OCI-LY1 (cell line): Measurements from ENCODE around the gene PIBF1.

ENCODE experiments used
- EZH2 ChIP-seq: fragments of 200-600 bp; sonication (generic), shearing (Covaris generic); IDR thresholded peaks from 2 replicates; pipeline ENCODE4 v1.8.0; 2017; ENCODE audit warnings: borderline replicate concordance, mixed run types, mild to moderate bottlenecking, antibody characterized with exemption, low read length, moderate library complexity, mixed read lengths
- TF ChIP-seq, protein P1 (sequence below): fragments of 200-600 bp; sonication (generic), shearing (Covaris generic); IDR thresholded peaks from 2 replicates; pipeline ENCODE4 v1.5.1; 2017; ENCODE audit warnings: mild to moderate bottlenecking, antibody characterized with exemption, low read length, moderate library complexity, mixed read lengths

DNA sequence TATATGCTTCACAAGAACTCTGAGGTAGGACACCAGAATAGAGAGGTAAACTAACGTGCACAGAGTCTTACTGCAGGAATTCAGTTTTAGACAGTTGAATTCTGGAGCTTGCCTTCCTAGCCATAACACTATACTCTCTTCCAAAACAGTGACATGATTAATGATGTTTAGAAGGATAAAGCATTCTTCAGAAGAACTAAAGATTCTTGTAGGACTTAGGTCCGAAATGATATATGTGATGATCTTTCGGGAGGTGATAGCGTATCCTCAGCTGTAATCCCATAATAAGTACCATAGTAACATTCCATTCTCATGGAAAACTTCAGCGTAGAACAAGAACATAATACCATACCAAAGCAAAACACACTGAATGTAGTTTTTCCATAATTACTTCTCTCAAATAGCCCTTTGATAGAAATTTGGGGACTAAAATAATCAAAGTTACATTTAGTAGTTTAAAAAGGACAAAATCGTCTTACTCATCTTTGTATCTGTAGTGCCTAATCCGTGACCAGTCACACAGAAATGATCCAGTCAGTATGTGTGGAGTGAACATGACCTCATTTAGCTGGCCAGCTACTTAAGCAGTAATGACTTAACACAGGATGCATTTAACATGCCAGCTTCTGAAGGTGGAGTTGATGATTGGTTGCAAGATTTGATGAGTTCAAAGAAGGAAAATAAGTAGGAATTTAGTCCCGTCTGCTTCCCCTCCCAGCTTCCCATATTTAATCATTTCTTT lies 38.4 kb downstream of the PIBF1 start:
- TF ChIP-seq, protein P1, sequence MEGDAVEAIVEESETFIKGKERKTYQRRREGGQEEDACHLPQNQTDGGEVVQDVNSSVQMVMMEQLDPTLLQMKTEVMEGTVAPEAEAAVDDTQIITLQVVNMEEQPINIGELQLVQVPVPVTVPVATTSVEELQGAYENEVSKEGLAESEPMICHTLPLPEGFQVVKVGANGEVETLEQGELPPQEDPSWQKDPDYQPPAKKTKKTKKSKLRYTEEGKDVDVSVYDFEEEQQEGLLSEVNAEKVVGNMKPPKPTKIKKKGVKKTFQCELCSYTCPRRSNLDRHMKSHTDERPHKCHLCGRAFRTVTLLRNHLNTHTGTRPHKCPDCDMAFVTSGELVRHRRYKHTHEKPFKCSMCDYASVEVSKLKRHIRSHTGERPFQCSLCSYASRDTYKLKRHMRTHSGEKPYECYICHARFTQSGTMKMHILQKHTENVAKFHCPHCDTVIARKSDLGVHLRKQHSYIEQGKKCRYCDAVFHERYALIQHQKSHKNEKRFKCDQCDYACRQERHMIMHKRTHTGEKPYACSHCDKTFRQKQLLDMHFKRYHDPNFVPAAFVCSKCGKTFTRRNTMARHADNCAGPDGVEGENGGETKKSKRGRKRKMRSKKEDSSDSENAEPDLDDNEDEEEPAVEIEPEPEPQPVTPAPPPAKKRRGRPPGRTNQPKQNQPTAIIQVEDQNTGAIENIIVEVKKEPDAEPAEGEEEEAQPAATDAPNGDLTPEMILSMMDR = no peak
- no peak for TF ChIP-seq EZH2
